Prostate gland (tissue), 2 donors: ENCODE measurements around the gene WWOX.

Experiments used
- POLR2AphosphoS5 ChIP-seq: sonication (generic); formaldehyde crosslinking; IDR thresholded peaks from one replicate; pipeline ENCODE4 v1.6.1; 2017; ENCODE audit warnings: antibody characterized with exemption
- TF ChIP-seq, protein P1 (sequence below), 4 experiments: fragments of 200-600 bp in 2 of 4; fragments of 450-650 bp in 2 of 4; sonication (generic) in 2 of 4; IDR thresholded peaks; 1 replicate in 3 of 4; 2 replicates in 1 of 4; pipeline ENCODE4 v1.5.1; 2016 to 2019; ENCODE audit warnings: antibody characterized with exemption in 4 of 4, mild to moderate bottlenecking in 2 of 4, moderate library complexity in 2 of 4

DNA sequence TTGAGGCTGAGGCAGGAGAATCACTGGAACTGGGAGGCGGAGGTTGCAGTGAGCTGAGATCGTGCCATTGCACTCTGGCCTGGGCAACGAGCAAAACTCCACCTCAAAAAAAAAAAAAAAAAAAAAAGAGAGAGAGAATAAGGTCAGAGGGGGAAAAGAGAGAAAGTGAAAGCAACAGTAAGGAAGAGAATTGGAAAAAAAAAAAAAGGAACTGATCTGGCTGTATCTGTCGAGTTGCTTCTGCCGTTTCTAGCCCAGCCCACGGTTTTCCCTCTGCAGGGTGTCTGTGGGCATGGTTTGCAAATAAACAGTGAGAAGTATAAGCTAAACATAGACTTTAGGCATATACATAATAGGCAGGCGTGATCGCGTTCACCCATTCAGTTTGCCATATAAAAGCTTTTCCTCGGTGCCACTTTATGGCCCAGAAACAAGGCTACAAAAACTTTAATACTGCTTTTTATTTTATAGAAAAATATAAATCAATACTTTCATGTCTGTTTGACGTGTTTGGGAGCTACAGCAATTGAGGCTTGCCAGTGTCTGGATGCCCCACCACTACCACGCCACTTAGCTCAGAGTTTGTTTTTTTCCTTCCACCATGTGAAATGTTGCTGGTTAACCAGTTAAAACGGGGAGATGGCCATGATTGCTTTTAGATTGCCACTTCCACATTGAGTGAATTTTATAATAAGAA, 1064.4 kb downstream of the WWOX start:
- TF ChIP-seq, protein P1, sequence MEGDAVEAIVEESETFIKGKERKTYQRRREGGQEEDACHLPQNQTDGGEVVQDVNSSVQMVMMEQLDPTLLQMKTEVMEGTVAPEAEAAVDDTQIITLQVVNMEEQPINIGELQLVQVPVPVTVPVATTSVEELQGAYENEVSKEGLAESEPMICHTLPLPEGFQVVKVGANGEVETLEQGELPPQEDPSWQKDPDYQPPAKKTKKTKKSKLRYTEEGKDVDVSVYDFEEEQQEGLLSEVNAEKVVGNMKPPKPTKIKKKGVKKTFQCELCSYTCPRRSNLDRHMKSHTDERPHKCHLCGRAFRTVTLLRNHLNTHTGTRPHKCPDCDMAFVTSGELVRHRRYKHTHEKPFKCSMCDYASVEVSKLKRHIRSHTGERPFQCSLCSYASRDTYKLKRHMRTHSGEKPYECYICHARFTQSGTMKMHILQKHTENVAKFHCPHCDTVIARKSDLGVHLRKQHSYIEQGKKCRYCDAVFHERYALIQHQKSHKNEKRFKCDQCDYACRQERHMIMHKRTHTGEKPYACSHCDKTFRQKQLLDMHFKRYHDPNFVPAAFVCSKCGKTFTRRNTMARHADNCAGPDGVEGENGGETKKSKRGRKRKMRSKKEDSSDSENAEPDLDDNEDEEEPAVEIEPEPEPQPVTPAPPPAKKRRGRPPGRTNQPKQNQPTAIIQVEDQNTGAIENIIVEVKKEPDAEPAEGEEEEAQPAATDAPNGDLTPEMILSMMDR (IDR thresholded peaks at IDR 0.05): no peak
- TF ChIP-seq POLR2AphosphoS5: no peak
